Liver (tissue), 3 donors: ENCODE data around the gene SYNJ2.

Source experiments
- CTCF ChIP-seq: fragments of 150-350 bp; IDR thresholded peaks from 2 replicates; pipeline ENCODE4 v1.5.1; 2017; ENCODE audit warnings: improper control_type of control experiment, low read depth, low read length; ENCODE audit not compliant: missing input control
- FOXA1 ChIP-seq: IDR thresholded peaks from 2 replicates; pipeline ENCODE4 v1.6.1; 2016; ENCODE audit warnings: antibody characterized with exemption
- JUND ChIP-seq, 2 donors: IDR thresholded peaks; 2 replicates each; pipeline ENCODE4 v1.6.1; 2016; ENCODE audit warnings: antibody characterized with exemption in 2 of 2
- MAX ChIP-seq: IDR thresholded peaks from 2 replicates; pipeline ENCODE4 v1.6.1; 2016; ENCODE audit warnings: antibody characterized with exemption
- NR2F2 ChIP-seq: IDR thresholded peaks from 2 replicates; pipeline ENCODE4 v1.6.1; 2016; ENCODE audit warnings: antibody characterized with exemption
- RAD21 ChIP-seq, 2 donors: IDR thresholded peaks; 2 replicates each; pipeline ENCODE4 v1.6.1; 2016; ENCODE audit warnings: antibody characterized with exemption in 2 of 2, mild to moderate bottlenecking in 2 of 2
- RXRA ChIP-seq, 2 donors: IDR thresholded peaks; 2 replicates each; pipeline ENCODE4 v1.6.1; 2017 to 2018; ENCODE audit warnings: antibody characterized with exemption in 2 of 2, mild to moderate bottlenecking in 1 of 2
- SP1 ChIP-seq: IDR thresholded peaks from 2 replicates; pipeline ENCODE4 v1.6.1; 2018; ENCODE audit warnings: antibody characterized with exemption, mild to moderate bottlenecking
- TAF1 ChIP-seq: conservative IDR thresholded peaks from 2 replicates; pipeline ENCODE4 v1.6.1; 2016; ENCODE audit warnings: antibody characterized with exemption, mild to moderate bottlenecking
- YY1 ChIP-seq: IDR thresholded peaks from 2 replicates; pipeline ENCODE4 v1.6.1; 2016; ENCODE audit warnings: antibody characterized with exemption, mild to moderate bottlenecking
- TF ChIP-seq, protein P1 (sequence below): IDR thresholded peaks from 2 replicates; pipeline ENCODE4 v1.6.1; 2016; ENCODE audit warnings: antibody characterized with exemption
- donor health status: healthy.
- donor health status: healthy.

DNA sequence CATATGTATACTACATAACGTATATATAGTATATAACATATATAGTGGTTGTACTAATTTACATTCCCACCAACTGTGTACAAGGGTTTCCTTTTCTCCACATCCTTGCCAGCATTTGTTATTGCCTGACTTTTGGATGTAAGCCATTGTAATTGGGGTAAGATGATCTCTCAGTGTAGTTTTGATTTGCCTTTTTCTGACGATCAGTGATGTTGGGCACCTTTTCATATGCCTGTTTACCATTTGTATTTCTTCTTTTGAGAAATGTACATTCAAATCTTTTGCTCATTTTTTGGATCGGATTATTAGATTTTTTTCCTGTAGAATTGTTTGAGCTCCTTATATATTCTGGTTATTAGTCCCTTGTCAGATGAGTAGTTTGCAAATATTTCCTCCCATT lies 11.4 kb downstream of the SYNJ2 start:
- no peak for TF ChIP-seq CTCF
- no peak for TF ChIP-seq RAD21 (IDR thresholded peaks at IDR 0.05)
- TF ChIP-seq, protein P1, sequence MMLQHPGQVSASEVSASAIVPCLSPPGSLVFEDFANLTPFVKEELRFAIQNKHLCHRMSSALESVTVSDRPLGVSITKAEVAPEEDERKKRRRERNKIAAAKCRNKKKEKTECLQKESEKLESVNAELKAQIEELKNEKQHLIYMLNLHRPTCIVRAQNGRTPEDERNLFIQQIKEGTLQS, result no peak
- TF ChIP-seq RXRA (IDR thresholded peaks at IDR 0.05), result no peak
- no peak for TF ChIP-seq TAF1
- TF ChIP-seq YY1, result no peak
- no peak for TF ChIP-seq JUND (IDR thresholded peaks at IDR 0.05)
- TF ChIP-seq SP1, result no peak
- no peak for TF ChIP-seq MAX
- no peak for TF ChIP-seq FOXA1
- TF ChIP-seq NR2F2, result no peak
